C4-2B (cell line): ENCODE data around the gene LRBA.

Experiments
- H3K27ac ChIP-seq: fragments of 450-650 bp; 2 replicates; pipeline ENCODE4 v1.5.1; 2017
- ZFX ChIP-seq: fragments of 450-650 bp; IDR thresholded peaks from 2 replicates; pipeline ENCODE4 v1.6.1; 2017
- TF ChIP-seq, protein P1 (sequence below): fragments of 450-650 bp; conservative IDR thresholded peaks from 2 replicates; pipeline ENCODE4 v1.5.1; 2017; ENCODE audit warnings: mild to moderate bottlenecking

The LRBA gene

DNA sequence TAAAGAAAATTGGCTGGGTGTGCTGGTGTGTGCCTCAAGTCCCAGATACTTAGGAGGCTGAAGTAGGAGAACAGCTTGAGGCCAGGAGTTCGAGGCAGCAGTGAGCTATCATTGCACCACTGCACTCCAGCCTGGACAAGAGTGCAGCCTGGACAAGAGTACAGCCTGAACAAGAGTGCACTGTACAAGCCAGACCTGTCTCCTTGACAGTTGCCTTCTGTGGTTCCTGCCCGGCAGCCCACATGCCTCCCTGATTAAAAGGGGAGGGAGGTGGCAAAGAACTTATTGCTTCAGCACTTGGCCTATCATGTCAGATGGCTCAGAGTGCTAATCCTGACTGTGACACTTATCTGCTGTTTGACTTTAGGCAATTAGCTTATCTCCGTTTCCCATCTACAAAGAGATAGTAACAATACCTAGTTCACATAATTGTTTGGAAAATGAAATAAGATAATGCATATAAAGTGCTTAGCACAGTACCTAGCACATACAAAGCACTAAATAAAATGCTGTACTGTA is 687.8 kb downstream of the LRBA start:
- TF ChIP-seq, protein P1, sequence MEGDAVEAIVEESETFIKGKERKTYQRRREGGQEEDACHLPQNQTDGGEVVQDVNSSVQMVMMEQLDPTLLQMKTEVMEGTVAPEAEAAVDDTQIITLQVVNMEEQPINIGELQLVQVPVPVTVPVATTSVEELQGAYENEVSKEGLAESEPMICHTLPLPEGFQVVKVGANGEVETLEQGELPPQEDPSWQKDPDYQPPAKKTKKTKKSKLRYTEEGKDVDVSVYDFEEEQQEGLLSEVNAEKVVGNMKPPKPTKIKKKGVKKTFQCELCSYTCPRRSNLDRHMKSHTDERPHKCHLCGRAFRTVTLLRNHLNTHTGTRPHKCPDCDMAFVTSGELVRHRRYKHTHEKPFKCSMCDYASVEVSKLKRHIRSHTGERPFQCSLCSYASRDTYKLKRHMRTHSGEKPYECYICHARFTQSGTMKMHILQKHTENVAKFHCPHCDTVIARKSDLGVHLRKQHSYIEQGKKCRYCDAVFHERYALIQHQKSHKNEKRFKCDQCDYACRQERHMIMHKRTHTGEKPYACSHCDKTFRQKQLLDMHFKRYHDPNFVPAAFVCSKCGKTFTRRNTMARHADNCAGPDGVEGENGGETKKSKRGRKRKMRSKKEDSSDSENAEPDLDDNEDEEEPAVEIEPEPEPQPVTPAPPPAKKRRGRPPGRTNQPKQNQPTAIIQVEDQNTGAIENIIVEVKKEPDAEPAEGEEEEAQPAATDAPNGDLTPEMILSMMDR: no peak
- TF ChIP-seq ZFX: no peak

DNA sequence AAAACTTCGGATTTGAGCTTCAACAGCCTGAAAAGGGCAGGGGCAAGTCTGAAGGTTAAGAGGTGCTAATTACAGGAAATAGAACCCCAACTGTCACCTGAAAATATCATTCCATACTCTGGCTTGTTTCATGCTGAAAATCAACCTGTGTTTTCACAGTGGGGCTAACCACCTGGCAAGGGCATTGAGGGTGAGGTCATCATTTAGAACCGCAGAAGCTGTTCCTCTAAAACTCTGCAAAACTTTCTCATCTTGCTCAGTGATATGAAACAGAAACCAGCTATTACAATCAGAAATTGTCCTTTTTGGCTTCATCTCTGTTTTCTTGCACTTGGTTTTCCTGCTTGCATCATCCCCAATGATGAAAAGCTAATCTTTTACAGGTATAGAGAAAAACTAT is 689.2 kb downstream of the LRBA start:
- H3K27ac ChIP-seq: no peak overlapping the region

More for the DNA sequence above, 687.8 kb downstream of the LRBA start:
- H3K27ac ChIP-seq: no peak overlapping the region

DNA sequence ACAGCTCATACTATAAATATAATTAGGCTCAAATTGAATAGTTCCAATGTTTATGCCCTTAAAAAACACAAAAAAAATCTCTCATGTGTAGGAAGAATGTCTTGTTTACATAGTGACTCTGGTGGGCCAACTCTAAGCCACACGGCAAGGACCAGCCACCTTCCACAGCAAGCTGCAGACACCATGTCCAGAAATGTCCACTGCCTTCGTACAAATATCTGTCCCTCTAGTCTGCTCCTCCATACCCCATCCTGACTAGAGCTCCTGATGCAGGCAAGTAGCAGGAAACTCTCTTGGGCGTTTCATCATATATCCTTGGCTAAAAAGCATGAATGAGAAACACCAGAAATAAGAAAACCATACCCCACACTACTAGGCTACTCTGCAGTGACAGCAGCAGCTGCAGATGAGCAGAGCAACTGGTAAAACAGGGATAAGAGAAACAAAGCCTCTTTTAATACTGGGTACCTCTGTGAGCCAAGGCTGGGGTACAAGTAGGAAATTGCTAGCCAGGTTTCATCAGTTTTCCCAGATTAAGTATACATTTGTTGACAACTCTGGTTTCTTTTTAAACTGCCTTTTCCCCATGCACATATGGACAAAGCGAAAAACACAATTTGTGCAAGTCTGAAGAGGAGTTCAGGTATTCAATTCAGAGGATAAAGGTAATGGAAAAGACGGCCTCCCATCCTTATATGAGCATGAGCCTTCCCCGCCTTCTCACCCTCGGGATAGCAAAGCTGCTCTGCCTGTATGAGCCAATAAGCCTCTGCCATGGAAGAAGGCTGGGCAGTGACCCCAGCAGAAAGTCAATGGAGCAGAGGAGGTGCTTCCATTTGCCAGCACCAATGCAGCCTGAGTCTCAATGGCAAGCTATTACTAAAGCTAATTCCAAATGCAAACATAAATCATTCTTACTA is 691.4 kb downstream of the LRBA start:
- TF ChIP-seq, protein P1: no peak
- no peak for TF ChIP-seq ZFX
- no peak overlapping the region for H3K27ac ChIP-seq

More for the DNA sequence above, 689.2 kb downstream of the LRBA start:
- TF ChIP-seq, protein P1: no peak
- no peak for TF ChIP-seq ZFX

DNA sequence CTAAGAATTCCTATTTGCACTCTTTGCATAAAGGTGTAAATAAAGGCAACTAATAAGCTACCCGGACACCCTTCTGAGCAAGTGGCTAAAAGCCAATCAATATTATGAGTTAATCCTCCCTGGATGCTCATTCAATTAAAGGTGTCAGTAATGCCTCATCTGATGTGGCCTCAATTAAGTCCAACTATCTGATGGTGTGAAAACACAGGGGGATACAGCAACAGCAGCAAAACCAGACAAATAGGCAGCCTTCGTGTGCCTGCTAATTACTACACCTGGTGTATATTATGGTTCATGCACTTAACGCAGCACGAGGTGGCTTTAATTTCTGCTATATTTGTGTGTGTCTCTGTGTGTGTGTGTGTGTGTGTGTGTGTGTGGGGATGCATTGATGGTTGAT is 692.4 kb downstream of the LRBA start:
- TF ChIP-seq, protein P1: no peak
- no peak for TF ChIP-seq ZFX
- H3K27ac ChIP-seq: no peak overlapping the region

DNA sequence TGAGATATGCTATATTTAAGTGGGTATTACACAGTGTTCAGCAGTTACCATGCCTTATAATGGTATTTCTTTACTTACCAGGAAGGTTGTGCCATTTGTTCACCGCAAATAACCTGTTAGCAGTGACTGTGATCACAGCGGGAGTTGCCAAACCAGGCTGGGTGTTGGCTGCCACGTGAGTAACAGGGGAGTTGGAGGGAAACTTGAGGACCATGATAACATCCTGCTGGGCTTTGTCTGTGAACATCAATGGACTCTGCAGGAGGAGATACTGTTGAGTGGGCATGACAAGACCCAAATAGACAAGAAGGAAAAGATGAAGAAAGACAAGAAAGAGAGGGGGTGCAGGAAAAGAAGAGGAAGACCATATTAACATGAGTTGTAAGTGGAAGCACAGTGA is 694.0 kb downstream of the LRBA start:
- TF ChIP-seq, protein P1: no peak
- TF ChIP-seq ZFX: no peak
- no peak overlapping the region for H3K27ac ChIP-seq

DNA sequence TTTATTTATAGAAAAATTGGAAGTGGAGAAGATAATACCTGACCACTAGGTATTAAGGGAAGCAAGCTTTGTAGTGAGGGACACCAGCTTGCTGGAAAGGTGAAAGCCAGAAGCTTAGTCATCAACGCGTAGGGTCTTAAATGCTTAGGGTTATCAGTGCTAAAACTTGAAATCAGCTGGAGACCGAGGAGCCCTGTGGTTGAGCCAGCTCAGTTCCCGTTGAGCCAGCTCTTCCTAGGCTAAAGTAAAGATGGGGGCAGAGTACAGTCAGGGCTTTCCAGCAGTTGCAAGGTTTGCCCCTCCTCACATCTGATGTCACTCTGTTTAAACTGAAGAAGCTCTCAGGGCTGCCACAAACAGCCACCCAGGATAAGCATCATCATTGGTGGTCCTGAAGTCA is 696.1 kb downstream of the LRBA start:
- H3K27ac ChIP-seq: no peak overlapping the region
- TF ChIP-seq, protein P1: no peak
- TF ChIP-seq ZFX: no peak

DNA sequence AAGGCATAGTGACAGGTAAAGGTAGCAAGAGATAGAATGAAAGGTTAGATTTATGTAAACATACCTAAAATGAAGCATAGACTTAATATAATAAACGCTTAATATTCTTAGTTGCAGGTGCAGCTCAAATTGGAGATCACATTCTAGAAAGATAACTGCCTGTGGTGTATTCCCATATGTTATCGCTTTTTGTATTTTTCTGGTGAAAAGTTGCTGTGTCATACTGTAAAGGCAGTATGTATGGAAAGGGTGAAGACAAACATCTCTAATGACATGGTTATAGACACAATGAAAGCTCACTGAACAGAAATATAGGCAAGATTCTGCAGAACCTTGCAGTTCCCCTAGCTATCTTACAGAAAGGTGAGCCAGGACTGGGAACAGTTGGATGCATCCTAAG is 696.6 kb downstream of the LRBA start:
- H3K27ac ChIP-seq: no peak overlapping the region
- TF ChIP-seq ZFX: no peak
- TF ChIP-seq, protein P1: no peak
